ENCODE data around the gene PRDM15. TPM values are rescaled to one million over a fixed set of nuclear protein-coding genes. Genes with fewer than 3 reads are reported as not detected.

The PRDM15 gene
- total RNA-seq, 1 donor from 2014 or later: 13.6 TPM

GRCh38 chr21:41800425-41801320, 78.5 kb downstream of the PRDM15 start:
- DNase-seq (no peak), ATAC-seq (ENCODE audit: low read depth) (no peak)
- intact Hi-C loops (cut with micrococcal nuclease): no loop called here
- POLR2A ChIA-PET: no interaction called here
- Mint-ChIP-seq H3K36me3 (ENCODE audit: low read depth) (peaks cover 68% of the 10 kb centered on the region), H3K4me1 (no peaks in the 10 kb centered on the region), H3K9me3 (no peaks in the 10 kb centered on the region), H3K4me3 (no peak overlapping the region), H3K27me3 (no peaks in the 10 kb centered on the region), H3K27ac (no peak overlapping the region)
- no peak for TF ChIP-seq CTCF (IDR thresholded peaks at IDR 0.05)
- CTCF ChIA-PET: no interaction called here

GRCh38 chr21:41799763-41800162, 79.4 kb downstream of the PRDM15 start:
- Mint-ChIP-seq H3K27ac (no peak overlapping the region), H3K4me1 (no peaks in the 10 kb centered on the region), H3K36me3 (ENCODE audit: low read depth) (peaks cover 63% of the 10 kb centered on the region), H3K9me3 (no peaks in the 10 kb centered on the region), H3K4me3 (no peak overlapping the region), H3K27me3 (no peaks in the 10 kb centered on the region)
- DNase-seq (no peak), ATAC-seq (ENCODE audit: low read depth) (no peak)
- TF ChIP-seq CTCF (IDR thresholded peaks at IDR 0.05): no peak
- CTCF ChIA-PET: no interaction called here
- intact Hi-C loops (cut with micrococcal nuclease): no loop called here
- POLR2A ChIA-PET: no interaction called here

- Mint-ChIP-seq H3K4me1 (no peaks in the 10 kb centered on the region), H3K27me3 (peaks cover 2% of the 10 kb centered on the region), H3K4me3 (no peak overlapping the region), H3K27ac (no peak overlapping the region), H3K9me3 (peaks cover 2% of the 10 kb centered on the region), H3K36me3 (ENCODE audit: low read depth) (peaks cover 54% of the 10 kb centered on the region)
- DNase-seq (no peak), ATAC-seq (ENCODE audit: low read depth) (no peak)
- no peak for TF ChIP-seq CTCF (IDR thresholded peaks at IDR 0.05)
- ChIA-PET POLR2A (no interaction called here), CTCF (no interaction called here)
- intact Hi-C loops (cut with micrococcal nuclease): no loop called here
Measured at GRCh38 chr21:41798326-41798725, 80.8 kb downstream of the PRDM15 start.

- H3K27me3 Mint-ChIP-seq: peaks cover 6% of the 10 kb centered on the region
- peaks cover 12% of the 10 kb centered on the region for H3K9me3 Mint-ChIP-seq
- H3K36me3 Mint-ChIP-seq (ENCODE audit: low read depth): peaks cover 41% of the 10 kb centered on the region
- ATAC-seq (ENCODE audit: low read depth) (no peak), DNase-seq (no peak)
- no peaks in the 10 kb centered on the region for H3K4me1 Mint-ChIP-seq
- H3K4me3 Mint-ChIP-seq: no peak overlapping the region
- POLR2A ChIA-PET: interaction anchor here (0.6 kb wide), 1 partner anchor 401 kb away, joined by 5 read pairs; no protein-coding TSS in a partner anchor
- H3K27ac Mint-ChIP-seq: no peak overlapping the region
- CTCF ChIA-PET: no interaction called here
- TF ChIP-seq CTCF (IDR thresholded peaks at IDR 0.05): no peak
- intact Hi-C loops (cut with micrococcal nuclease): no loop called here
Measured at GRCh38 chr21:41796476-41797080, 82.6 kb downstream of the PRDM15 start.

GRCh38 chr21:41795726-41796125, 83.4 kb downstream of the PRDM15 start:
- ATAC-seq (ENCODE audit: low read depth) (no peak), DNase-seq (no peak)
- Mint-ChIP-seq H3K27me3 (peaks cover 6% of the 10 kb centered on the region), H3K9me3 (peaks cover 15% of the 10 kb centered on the region), H3K27ac (no peak overlapping the region), H3K4me3 (no peak overlapping the region), H3K36me3 (ENCODE audit: low read depth) (peaks cover 32% of the 10 kb centered on the region), H3K4me1 (no peaks in the 10 kb centered on the region)
- CTCF ChIA-PET: no interaction called here
- no peak for TF ChIP-seq CTCF (IDR thresholded peaks at IDR 0.05)
- intact Hi-C loops (cut with micrococcal nuclease): no loop called here
- POLR2A ChIA-PET: interaction anchor here (0.6 kb wide), 1 partner anchor 402 kb away, joined by 5 read pairs; no protein-coding TSS in a partner anchor
